H1 (cell line): Measurements from ENCODE around the gene MRPL34.

Source experiments
- CREB1 ChIP-seq: IDR thresholded peaks from 2 replicates; pipeline ENCODE4 v1.6.1; 2012; ENCODE audit warnings: inconsistent platforms
- CTCF ChIP-seq, 3 experiments: IDR thresholded peaks; 1 replicate in 2 of 3; 2 replicates in 1 of 3; pipeline versions ENCODE4 v1.5.1 to v1.6.1; 2011; ENCODE audit warnings: low read length in 3 of 3, mild to moderate bottlenecking in 3 of 3, inconsistent platforms in 2 of 3, low read depth in 1 of 3, moderate library complexity in 1 of 3; ENCODE audit not compliant: insufficient read depth in 1 of 3; ENCODE audit errors: control extremely low read depth in 1 of 3
- POLR2AphosphoS5 ChIP-seq: IDR thresholded peaks from 2 replicates; pipeline ENCODE4 v1.6.1; 2011; ENCODE audit warnings: low read depth, low read length
- SP1 ChIP-seq: IDR thresholded peaks from 2 replicates; pipeline ENCODE4 v1.6.1; 2011; ENCODE audit warnings: low read depth, low read length
- TCF12 ChIP-seq: IDR thresholded peaks from 2 replicates; pipeline ENCODE4 v1.6.1; 2011; ENCODE audit warnings: low read depth, mild to moderate bottlenecking, low read length

GRCh38 chr19:17319473-17320238, 14.0 kb downstream of the MRPL34 start:
- TF ChIP-seq CREB1 (no peak), SP1 (no peak), POLR2AphosphoS5 (no peak), CTCF (IDR thresholded peaks at IDR 0.05; ENCODE audit: control extremely low read depth in 1 of 3, insufficient read depth in 1 of 3, low read depth in 1 of 3, low read length in 3 of 3) (no peak), TCF12 (no peak)
